HG03354 (cell line): ENCODE data around the gene SMG1.
"Not testable (repeated sequence)": the region's sequence is repeated elsewhere in the genome, so short reads cannot be mapped to it uniquely, and the experiment has no call there.

Source experiments
- ATAC-seq: cut with Tn5 transposase; IDR thresholded peaks from one replicate; pipeline ENCODE4 v1.9.1; 2021; ENCODE audit warnings: mild to moderate bottlenecking; ENCODE audit not compliant: unreplicated experiment, poor library complexity, severe bottlenecking

The SMG1 gene

DNA sequence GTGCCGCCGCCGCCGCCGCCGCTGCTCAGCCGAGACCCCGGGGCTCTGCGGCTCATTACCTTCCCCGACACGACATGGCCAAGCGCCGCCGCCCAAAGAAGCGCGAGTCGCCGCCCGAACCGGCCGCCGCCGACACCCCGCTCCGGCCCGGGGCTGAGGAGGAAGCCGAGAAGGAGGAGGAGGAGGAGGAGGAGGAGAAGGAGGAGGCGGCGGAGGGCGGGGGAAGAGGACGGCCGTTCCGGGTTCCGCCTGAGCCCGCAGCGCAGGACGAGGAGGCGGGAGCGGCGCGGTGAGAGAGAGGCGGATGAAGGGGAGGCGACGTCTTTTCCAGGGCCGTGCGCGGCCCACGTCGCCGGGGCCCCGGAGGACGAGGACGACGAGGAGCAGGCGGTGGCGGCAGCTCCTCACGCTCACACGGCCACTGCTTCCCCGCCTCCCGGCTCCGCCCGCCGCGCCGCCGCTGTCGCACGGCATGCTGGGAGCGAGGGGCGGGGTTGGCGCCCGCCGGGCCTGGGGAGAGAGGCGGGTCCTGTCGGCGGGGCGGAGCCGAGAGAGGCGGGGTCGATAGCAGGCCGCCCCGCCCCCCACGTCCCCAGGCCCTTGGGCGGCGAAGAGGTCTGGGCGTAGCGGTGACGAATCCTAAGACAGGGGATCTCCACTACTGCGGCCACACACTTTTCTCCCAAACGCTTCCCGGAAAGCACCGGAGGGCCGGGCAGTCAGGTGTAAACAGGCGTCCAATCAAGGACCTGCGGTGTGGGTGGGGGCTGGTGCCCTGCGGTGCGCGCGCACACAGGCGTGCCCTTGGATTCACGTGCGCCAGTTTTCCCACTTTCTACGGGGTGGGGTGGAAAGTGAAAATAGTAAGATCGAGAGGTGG lies at the start of gene SMG1:
Gene SMG1 (minus strand): TSS at position 423 of the 880 bp plus-strand sequence. CDS start 367 bp downstream, at position 56.
- ATAC-seq: peak; percentile 87

DNA sequence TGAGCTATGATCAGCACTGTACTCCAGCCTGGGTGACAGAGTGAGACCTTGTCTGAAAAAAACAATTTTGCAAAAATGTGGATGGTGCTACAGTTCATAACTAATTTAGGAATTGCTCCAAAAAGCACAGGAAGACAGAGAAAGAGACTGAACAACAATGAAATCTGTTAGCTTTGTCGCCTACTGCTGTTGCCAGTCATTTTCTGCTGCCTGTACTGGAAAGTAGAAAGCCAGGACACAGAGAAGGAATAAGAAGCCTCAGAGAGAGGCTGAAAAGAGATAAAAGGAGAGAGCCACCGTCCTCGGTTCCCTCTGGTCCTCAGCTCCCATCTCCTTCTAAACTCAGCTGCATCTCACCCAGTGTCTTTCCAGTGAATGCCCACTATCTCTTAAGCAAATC lies 48.9 kb upstream of the SMG1 start:
- no peak for ATAC-seq

DNA sequence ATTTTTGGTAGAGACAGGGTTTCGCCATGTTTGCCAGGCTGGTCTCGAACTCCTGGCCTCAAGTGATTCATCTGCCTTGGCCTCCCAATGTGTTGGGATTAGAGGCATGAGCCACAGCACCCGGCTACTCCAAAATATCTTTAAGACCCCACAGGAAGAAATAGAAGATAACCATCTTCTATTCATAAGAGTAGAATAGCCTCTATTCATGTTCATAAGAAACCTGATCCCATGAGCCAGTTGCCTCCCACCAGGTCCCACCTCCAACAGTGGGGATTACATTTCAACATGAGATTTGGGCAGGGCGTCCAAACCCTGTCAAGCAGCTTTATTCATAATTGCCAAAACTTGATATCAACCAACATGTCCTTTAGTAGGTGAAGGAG lies 43.6 kb upstream of the SMG1 start:
- ATAC-seq: no peak

DNA sequence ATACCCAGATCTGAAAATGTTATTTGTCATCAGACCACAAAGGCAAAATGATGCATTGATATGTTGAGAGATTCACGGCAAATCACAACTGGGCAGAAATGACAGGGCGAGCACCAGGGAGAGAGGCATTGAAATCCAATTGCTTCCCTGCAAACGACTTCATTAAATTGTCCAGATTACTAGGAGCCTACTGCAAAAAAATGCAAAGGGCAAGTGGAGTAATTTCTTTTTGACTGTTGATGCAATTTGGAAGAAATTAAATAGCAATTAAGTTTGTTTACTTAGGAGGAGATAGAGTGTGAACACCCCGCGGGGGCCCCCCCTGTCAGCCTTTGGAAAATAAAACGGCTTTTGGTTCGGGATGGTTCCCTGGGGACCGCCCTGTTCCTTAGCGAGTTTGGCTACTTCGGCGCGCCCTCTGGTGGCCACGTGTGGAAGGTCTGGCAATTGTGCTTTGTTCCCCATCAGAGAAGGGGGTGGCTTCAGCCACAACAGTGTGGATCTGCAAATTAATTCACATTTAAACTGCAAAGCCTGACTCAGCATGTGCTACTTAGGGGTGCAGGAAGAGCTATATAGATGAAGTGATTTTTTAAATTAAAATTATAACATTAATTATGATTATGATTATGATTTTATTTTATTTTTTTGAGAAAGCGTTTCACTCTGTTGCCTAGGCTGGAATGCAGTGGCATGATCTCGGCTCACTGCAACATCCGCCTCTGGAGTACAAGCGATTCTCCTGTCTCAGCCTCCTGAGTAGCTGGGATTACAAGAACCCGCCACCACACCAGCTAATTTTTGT lies 43.0 kb upstream of the SMG1 start:
- no peak for ATAC-seq

DNA sequence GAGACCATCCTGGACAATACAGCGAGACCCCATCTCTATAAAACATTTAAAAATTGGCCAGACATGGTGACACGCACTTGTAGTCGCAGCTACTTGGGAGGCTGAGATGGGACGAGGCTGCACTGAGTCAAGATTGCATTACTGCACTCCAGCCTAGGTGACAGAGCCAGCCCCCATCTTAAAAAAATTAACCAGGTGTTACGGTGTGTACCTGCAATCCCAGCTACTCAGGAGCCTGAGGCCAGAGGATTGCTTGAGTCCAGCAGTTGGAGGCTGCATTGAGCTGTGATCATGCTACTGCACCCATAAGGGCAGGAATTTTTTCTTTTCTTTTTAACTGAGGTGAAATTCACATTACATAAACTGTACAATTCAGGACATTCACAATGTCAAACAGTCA lies 40.6 kb upstream of the SMG1 start:
- ATAC-seq: no peak

DNA sequence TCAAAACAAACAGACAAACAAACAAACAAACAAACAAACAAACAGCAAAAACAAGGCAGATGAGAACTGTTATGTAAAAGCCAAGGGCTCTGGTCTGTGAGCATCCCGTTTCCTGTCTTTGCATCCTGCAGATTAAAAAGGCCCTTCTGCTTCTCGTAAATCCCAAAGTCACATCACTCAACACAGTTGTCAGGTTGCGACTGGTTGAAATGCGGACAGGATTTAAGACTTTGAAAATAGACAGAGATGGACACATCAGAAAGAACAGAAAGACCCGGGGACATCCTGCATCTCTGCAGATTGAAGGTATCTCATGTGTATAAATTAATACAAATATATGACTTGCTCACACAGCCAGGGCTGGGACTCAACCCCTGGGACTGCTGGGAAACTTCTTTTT lies 39.3 kb upstream of the SMG1 start:
- no peak for ATAC-seq

DNA sequence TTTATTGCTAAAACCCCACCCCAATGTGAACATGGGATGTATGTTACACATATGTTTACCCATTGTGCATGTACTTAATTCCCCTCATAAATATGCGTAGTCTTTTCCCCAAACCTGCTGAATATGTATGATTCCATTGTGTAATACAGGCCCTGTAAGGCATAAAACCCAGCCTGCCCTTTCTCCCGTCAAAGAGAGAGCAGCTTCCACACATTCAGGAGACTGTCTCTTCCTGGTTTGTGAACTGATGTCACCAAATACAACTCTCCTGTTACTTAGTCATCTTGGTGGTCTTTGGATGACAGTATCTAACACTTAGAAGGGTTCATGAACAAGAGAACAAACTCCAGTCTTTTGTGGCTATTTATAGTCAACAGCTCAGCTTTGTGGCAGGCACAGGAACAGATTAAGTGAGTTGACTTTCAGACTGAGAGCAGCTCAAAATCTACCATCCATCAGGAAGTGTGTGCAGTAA lies 32.9 kb upstream of the SMG1 start:
- no peak for ATAC-seq

DNA sequence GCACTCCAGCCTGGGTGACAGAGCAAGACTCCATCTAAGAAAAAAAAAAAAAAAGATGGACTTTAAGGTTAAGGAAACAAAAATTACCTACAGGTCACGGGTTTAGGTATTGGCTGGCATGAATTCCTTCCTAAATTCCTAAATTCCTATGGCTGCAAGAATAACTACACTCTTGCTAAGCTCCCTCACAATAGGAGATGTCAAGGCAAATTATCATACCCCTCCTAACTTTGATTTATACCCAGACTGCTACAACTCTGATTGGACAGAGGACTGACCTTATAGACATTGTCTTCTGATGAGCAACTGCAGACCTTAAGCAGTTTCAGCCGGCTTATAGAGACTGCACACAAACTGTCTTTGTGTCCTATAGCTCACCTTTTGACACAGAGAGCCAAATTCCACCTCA lies 32.4 kb upstream of the SMG1 start:
- ATAC-seq: no peak

DNA sequence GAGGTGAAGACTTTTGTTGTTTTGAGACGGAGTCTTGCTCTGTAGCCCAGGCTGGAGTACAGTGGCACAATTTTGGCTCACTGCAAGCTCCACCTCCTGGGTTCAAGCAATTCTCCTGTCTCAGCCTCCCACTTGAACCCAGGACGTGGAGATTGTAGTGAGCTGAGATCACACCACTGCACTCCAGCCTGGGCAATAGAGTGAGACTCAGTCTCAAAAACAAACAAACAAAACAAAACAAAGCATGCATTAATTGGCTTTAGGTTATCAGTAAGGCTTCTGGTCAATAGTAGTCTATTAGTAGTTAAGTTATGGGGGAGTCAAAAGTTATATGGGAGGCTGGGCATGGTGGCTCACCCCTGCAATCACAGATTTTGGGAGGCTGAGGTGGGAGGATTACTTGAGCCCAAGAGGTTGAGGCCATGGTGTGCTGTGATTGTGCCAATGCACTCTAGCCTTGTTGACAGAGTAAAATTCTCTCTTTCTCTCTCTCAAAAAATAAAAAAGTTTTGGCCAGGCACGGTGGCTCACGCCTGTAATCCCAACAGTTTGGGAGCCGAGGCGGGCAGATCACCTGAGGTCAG lies 30.5 kb upstream of the SMG1 start:
- not testable (repeated sequence) for ATAC-seq

DNA sequence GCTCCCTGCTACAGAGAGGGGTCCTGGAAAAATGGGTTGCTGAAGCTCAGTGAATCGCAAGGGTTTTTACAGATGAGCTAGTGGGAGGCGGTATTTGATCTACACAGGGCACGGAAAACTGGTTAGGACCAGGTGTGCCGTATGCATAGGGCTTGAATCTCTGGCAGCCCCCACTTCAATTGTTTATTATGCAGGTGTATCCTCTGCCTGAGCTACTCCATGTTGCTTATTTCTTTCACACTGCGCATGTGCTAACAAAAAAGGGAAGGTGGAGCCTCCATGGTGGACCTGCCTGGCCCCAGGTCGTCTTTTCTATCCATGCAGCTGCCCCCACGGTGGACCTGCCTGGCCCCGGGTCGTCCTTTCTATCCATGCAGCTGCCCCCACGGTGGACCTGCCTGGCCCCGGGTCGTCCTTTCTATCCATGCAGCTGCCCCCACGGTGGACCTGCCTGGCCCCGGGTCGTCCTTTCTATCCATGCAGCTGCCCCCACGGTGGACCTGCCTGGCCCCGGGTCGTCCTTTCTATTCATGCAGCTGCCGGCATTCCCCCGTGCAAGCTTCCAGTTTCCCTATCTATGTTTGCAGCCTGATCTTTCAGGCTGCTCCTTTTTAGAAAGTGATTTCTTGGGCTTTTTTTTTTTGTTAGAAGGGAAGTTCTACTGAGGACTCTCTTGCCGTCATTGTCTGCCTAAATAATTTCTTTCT lies 29.8 kb upstream of the SMG1 start:
- ATAC-seq: not testable (repeated sequence)

DNA sequence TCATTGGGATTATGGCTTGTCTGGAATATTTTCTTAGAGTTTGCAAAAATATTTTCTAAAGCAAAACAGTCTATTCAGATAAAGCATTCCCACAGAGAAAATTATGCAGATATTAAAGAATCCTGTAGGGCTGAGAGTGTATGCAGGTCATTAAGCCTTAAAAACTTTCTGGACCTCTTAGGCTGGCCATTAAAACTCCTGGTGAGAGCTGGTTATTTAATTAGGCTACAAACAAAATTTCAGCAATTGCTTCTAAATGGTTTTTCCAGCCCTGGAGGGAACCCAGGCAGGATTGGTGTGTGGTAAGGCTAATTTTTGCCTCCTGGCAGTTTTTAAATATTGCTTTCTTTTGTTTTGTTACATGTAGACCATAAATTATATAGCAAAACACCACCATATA lies 27.3 kb upstream of the SMG1 start:
- ATAC-seq: no peak

DNA sequence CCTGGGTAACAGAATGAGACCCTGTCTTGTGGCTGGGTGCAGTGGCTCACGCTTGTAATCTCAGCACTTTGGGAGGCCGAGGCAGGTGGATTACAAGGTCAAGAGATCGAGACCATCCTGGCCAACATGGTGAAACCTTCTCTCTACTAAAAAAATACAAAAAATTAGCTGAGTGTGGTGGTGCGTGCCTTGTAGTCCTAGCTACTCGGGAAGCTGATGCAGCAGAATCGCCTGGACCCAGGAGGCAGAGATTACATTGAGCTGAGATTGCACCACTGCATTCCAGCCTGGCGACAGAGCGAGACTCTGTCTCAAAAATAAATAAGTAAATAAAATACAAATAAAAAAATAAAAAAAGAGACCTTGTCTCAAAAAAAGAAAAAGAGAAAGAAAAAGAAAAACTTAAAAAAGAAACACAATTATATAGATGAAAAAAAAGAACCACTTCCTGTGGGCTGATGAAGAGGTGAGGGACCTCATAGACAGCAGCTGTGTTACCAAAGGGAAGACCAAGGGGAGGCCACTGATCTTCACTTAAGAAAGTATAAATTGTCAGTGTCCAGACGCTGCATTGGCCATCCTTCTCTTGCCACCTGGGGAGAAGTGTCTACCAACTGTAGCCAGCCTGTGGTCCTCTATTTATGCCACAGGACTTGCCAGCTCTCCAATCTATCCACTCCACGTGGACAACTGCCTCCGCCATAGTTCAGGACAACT lies 24.4 kb upstream of the SMG1 start:
- ATAC-seq: no peak

DNA sequence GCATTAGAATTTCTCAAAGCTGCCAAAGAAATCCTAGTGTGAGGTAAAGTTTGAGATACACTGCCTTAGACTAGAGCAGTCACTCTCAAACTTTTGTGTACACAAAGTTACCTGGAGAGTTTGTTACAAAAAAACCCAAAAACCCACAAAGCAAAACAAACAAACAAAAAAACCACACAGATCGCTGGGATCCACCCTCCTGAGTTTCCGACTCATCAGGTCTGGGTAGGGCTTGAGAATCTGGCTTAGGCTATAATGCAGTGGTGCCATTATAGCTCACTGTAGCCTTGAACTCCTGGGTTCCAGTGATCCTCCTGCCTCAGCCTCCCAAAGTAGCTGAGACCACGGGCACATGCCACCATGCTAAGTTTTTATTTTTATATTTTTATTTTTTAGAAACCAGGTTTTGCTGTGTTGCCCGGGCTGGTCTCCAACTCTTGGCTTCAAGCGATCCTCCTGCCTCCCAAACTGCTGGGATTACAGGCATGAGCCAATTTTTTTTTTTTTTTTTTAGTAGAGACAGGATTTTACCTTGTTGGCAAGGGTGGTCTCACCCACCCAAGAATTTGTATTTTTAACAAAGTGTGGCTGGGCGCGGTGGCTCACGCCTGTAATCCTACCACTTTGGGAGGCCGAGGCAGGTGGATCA lies 22.3 kb upstream of the SMG1 start:
- no peak for ATAC-seq

DNA sequence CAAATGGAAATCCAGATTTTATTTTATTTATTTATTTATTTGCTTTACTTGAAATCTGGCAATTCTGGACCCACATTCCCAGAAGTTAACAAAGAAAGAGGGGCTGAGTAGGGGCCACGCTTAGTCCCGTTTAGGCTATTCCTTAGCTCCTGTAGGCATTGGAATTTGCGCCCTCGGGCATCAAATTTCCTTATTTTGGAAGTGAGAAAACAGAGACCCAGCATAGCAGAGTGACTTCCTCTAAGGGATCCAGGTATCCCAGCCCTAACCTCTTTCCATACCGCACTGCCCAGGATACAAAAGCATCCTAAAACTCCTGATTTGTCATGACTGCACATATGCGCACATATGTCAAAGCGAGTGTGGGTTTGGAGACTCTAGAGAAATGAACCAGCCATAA lies 19.0 kb upstream of the SMG1 start:
- no peak for ATAC-seq

DNA sequence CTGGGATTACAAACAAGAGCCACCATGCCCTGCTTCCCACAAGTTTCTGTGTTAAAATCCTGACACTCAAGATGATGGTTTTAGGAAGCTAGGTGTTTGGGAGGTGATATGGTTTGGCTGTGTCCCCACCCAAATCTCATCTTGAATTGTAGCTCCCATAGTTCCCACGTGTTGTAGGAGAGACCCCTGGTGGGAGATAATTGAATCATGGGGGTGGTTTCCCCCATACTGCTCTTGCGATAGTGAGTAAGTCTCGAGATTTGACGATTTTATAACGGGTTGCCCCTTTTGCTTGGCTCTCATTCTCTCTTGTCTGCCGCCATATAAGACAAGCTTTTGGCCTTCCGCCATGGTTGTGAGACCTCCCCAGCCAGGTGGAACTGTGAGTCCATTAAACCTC lies 17.2 kb upstream of the SMG1 start:
- ATAC-seq: no peak

DNA sequence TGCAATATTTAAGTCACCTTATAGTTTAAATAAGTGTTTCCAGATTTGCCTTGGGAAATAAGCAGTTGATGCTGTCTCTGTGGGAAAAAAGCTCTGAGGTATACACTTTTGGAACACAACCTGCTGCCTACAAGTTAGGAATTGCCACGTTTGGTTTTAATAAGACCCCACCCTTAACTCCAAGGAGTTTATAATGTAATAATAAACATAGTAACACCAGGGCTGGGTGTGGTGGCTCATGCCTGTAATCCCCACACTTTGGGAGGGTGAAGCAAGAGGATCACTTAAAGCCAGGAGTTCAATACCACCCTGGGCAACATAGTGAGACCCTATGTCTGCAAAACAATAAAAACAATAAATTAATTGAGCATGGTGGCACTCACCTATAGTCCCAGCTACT lies 15.9 kb upstream of the SMG1 start:
- no peak for ATAC-seq

DNA sequence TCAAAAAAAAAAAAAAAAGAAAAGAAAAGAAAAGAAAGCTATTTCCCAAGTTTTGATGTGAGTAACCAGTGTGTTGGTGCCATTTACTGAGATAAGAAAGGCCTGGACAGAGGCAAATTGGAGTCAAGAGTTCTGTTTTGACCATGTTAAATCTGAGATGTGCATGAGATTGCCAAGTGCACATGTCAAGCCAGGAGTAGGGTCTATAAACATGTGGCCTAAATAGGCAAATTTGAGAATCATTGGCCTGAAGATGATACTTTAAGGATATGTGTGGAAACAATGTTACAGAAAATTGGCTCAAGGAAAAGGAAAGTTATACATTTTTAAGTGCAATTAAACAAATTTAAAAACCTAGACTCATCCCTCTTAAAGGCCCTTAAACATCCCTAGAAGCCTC lies 15.3 kb upstream of the SMG1 start:
- no peak for ATAC-seq

DNA sequence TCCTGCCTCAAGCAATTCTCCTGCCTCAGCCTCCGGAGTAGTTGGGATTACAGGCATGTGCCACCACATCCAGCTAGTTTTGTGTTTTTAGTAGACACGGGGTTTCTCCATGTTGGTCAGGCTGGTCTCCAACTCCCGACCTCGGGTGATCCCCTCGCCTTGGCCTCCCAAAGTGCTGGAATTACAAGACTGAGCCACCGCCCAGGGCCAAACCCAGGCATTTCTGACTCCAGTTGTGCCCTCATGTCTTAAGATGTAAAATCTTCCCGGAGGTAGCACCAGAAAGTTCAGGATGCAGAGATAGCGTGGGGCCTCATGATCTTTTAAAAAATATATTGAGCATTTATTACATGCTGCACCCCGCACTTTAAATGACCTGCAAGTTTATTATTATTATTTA lies 12.8 kb upstream of the SMG1 start:
- no peak for ATAC-seq

DNA sequence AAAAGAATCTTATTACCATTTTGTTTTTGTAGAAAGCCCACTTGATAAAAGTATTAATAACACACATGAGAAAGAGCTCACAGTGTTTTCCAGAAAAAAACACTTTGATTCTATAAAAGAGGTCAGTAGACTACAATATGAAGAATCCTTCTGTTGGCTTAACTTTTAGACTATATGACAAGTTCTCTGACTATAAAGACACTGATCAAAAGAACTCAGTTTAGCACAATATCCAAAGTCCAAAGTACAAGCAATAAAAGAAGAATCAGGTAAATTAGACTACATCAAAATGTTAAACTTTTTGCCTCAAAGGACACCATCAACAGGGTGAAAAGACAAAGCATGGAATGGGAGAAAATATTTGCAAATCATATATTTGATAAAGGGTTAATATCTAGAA lies 11.2 kb upstream of the SMG1 start:
- ATAC-seq: no peak
